GM12801 (cell line): ENCODE measurements around the gene C10orf67.

Experiments used
- TF ChIP-seq, protein P1 (sequence below): IDR thresholded peaks from one replicate; pipeline ENCODE4 v1.5.1; 2011; ENCODE audit warnings: control low read depth; ENCODE audit not compliant: insufficient read length; ENCODE audit errors: extremely low read depth

The C10orf67 gene

DNA sequence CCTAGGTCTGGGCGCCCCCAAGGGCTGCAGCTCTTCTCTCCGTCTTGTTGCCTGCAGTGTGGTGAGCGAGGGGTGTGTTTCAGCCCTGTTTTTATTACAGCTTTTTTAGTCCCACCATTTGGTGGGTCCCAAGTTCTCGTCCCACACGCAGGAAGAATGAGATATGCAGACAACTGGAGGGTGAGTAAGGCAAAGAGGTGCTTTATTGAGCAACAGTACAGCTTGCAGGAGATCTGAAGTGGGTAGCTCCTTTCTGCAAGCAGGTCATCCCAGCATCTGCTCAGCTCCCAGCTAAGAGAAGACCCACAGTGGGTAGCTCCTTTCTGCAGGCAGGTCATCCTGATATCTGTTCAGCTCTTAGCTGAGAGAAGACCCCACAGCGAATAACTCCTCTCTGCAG is 28.2 kb downstream of the C10orf67 start:
- TF ChIP-seq, protein P1, sequence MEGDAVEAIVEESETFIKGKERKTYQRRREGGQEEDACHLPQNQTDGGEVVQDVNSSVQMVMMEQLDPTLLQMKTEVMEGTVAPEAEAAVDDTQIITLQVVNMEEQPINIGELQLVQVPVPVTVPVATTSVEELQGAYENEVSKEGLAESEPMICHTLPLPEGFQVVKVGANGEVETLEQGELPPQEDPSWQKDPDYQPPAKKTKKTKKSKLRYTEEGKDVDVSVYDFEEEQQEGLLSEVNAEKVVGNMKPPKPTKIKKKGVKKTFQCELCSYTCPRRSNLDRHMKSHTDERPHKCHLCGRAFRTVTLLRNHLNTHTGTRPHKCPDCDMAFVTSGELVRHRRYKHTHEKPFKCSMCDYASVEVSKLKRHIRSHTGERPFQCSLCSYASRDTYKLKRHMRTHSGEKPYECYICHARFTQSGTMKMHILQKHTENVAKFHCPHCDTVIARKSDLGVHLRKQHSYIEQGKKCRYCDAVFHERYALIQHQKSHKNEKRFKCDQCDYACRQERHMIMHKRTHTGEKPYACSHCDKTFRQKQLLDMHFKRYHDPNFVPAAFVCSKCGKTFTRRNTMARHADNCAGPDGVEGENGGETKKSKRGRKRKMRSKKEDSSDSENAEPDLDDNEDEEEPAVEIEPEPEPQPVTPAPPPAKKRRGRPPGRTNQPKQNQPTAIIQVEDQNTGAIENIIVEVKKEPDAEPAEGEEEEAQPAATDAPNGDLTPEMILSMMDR: no peak

DNA sequence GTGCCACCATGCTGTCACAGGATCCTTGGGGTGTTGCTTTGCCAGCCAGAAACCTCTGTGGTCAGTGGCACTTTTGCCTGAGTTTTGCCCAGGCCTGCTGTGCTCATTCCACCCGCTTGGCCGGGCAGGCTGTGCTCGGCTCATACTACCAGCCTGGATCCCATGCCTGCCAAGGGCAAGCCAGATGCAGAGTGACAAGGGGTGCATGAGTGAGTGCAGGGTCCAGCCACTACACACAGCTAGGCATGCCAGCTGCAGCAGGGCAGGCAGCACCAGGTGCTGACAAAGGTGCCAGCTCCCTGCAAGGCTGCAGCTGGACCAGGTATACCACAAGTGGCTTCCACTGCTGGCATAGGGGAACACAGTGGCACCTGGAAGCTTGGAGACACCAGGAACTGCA is 28.6 kb downstream of the C10orf67 start:
- TF ChIP-seq, protein P1: no peak

DNA sequence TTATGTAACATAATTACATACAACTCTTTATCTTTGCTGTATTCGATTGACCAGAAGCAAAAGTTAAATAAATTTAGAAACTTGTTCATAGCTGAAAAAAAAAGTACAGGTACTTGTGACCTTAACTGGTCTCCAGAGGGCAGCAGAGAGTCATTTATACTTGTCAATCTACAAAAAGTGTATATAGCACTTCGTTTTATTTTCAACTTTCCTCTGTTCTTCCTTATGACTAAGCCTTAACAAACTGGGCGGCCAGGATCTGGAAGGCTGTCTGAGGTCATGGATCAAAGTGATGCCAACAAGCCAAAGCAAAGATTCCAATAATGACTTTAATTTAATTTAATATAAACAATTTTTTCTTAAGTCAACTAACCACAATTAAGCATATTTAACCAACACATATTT is 29.8 kb downstream of the C10orf67 start:
- TF ChIP-seq, protein P1: no peak

DNA sequence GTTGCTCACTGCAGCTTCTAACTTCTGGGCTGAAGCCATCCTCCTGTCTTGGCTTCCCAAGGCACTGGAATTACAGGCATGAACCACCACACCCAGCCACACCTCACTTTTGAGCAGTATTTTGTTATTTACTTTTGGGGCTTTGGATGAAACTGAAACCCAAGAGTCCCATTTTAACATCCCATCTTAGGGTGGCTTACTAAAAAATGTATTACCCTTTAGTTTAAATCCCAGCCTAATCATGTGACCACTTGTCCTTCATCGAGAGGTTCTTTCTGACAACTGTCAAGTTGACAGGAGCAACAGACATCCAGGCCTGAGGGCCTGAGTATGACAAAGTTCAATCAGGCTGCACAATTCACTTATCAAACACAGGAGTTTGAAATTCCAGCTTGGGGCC is 33.6 kb downstream of the C10orf67 start:
- TF ChIP-seq, protein P1: no peak

DNA sequence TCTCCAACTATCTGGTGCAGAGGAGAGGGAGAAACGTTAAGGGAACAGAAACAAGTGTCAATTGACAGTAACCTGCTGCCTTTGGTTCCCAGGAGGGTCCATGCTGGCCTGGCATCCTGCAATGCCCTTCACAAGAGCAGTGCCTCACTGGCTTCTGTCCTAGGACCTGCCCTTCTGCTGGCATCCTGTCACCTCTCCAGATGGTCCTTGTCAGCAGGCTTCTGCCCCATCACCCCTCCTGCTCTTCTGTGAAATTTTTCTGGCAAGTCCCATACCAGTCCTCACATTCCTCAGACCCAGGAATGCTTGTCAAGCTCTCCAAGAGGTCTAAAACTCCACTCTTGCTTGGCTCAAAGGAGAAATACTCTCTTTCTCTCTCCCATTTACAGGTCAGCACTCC is 34.2 kb downstream of the C10orf67 start:
- TF ChIP-seq, protein P1: no peak

DNA sequence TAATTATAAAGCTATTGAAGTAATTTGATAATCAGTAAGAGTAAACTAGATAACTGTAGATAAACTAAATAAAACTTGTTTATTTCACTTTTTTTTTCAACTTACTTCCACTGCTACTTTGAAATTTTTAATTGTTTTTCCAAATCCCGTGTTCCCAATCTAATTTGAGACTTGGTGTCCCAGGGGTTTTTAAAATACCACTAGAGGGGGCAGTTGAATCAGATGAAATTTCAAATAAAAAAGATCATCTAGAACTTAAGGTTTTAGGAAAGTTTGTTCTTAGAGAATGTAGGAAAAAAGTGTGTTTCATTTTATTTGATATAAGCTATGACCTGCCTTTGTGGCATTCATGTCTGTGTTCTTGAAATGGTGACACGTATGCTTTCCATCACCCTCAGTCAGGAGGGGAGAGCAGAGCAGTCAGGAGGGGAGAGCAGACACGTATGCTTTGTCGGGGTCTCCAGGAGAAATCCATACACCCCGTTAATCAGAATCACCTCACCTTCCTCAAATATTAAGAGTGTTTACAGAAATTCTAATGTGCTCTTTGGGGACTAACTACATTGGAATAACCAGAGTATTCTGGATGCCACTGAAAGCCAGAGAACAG is 49.9 kb downstream of the C10orf67 start:
- TF ChIP-seq, protein P1: no peak

DNA sequence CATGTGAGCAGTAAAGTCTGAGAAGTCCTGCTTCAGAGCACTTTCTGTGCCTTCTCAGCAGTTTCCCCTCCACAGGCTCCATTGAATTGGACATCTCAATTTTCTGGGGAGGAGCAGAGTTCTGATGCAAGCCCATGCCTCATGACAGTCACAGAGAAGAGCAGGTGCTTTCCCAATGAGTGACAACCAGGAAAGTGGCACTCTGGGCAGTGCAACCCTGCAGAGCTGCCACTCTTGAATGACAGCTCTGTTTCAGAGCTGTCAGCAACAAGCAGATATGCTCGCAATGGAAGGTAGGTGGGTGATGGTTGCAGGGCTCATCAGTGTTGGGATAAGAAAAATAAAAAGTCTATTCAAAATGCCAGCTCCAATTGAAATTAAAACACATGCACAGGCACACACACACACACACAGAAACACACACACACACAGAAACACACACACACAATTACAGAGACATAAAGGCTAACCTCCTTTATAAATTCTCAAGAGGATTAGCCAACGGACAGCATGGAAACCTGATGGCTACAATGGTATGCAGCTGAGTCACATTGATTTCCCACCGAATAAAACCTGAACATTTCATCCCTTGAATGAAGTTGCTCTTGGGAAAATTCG is 50.5 kb downstream of the C10orf67 start:
- TF ChIP-seq, protein P1: no peak
